Measurements from ENCODE around the gene VRK1.

GRCh38 chr14:96829791-96830190 is 32.6 kb downstream of the VRK1 start:
- TF ChIP-seq POLR2AphosphoS5 (IDR thresholded peaks at IDR 0.05; ENCODE audit: low read depth, low read length) (no peak), CTCF (IDR thresholded peaks at IDR 0.05) (no peak), TCF7L2 (IDR thresholded peaks at IDR 0.05; ENCODE audit: low read depth, low read length) (no peak), SIN3A (IDR thresholded peaks at IDR 0.05; ENCODE audit: borderline replicate concordance, insufficient read depth, low read depth, low read length) (no peak)

Measured in Panc1 (cell line).